ENCODE results near the gene MITD1.

MITD1 gene

DNA sequence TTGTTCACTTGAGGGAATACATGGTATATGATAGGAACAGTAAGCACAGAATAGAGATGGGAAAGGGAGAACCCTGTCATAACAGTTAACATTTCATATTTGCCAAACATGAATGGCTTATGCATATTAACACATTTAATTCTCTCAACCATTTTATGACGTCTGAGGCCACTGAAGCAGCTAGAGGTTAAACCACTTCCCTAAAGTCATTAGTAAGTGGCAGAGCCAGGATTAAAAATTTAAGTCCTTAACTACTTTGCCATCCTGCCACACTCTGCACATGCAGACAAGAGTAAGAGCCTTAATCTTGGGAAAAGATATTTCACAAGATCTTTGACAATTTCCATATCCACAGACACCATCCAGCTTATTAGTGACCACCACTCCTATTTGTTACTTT is 24.0 kb downstream of the MITD1 start:
- no peak for DNase-seq (ENCODE audit: low read depth)
- in situ Hi-C loops (cut with HindIII; ENCODE audit: low sequenced_read_pairs) = no loop called here
- TF ChIP-seq, protein P1, sequence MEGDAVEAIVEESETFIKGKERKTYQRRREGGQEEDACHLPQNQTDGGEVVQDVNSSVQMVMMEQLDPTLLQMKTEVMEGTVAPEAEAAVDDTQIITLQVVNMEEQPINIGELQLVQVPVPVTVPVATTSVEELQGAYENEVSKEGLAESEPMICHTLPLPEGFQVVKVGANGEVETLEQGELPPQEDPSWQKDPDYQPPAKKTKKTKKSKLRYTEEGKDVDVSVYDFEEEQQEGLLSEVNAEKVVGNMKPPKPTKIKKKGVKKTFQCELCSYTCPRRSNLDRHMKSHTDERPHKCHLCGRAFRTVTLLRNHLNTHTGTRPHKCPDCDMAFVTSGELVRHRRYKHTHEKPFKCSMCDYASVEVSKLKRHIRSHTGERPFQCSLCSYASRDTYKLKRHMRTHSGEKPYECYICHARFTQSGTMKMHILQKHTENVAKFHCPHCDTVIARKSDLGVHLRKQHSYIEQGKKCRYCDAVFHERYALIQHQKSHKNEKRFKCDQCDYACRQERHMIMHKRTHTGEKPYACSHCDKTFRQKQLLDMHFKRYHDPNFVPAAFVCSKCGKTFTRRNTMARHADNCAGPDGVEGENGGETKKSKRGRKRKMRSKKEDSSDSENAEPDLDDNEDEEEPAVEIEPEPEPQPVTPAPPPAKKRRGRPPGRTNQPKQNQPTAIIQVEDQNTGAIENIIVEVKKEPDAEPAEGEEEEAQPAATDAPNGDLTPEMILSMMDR (IDR thresholded peaks at IDR 0.05; ENCODE audit: low read depth, low read length, missing control alignments) = no peak
- no peak overlapping the region for H3K4me3 ChIP-seq (ENCODE audit: low read depth, low read length)

- TF ChIP-seq, protein P1 (IDR thresholded peaks at IDR 0.05; ENCODE audit: low read depth, low read length, missing control alignments) = peak; percentile 8
- H3K4me3 ChIP-seq (ENCODE audit: low read depth, low read length) = peak within 1 kb of the TSS; percentile 85
- in situ Hi-C loops (cut with HindIII; ENCODE audit: low sequenced_read_pairs) = no loop called here
- DNase-seq (ENCODE audit: low read depth) = peak; percentile 60
Measured at GRCh38 chr2:99154643-99155536, 26.0 kb downstream of the MITD1 start, which contains the start of the genes LIPT1 and TSGA10. LIPT1 (plus strand) TSS chr2:99154967; CDS start chr2:99161958, 6,991 bp downstream. TSGA10 (minus strand) TSS chr2:99154942; CDS start chr2:99109439, 45,503 bp downstream.

GRCh38 chr2:99153921-99154604 is 26.8 kb downstream of the MITD1 start:
- DNase-seq (ENCODE audit: low read depth) = no peak
- TF ChIP-seq, protein P1 (IDR thresholded peaks at IDR 0.05; ENCODE audit: low read depth, low read length, missing control alignments) = no peak
- H3K4me3 ChIP-seq (ENCODE audit: low read depth, low read length) = peak overlapping the region; percentile 85
- in situ Hi-C loops (cut with HindIII; ENCODE audit: low sequenced_read_pairs) = no loop called here

GRCh38 chr2:99152199-99152895 is 28.5 kb downstream of the MITD1 start:
- DNase-seq (ENCODE audit: low read depth) = no peak
- in situ Hi-C loops (cut with HindIII; ENCODE audit: low sequenced_read_pairs) = no loop called here
- TF ChIP-seq, protein P1 (IDR thresholded peaks at IDR 0.05; ENCODE audit: low read depth, low read length, missing control alignments) = no peak
- no peak overlapping the region for H3K4me3 ChIP-seq (ENCODE audit: low read depth, low read length)

DNA sequence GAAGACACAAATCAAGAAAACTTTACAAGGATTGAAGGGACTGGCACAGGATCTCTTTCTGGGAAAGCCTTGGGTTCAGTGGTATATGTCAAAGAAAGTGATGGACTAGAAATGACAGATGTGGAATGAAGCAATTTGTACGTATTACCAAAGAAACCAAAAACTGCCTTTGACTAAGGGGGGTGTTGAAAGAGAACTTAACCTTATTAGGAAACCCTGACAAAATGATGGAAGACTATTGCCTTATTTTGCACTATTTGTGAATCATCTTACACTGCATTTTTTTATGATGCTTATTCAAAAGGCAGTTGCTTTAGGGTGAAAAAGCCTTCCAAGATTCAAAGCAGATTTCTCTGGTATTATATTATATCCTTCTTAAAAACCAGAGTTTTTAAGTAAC is 30.2 kb downstream of the MITD1 start:
- in situ Hi-C loops (cut with HindIII; ENCODE audit: low sequenced_read_pairs) = no loop called here
- no peak for DNase-seq (ENCODE audit: low read depth)
- H3K4me3 ChIP-seq (ENCODE audit: low read depth, low read length) = no peak overlapping the region
- TF ChIP-seq, protein P1 (IDR thresholded peaks at IDR 0.05; ENCODE audit: low read depth, low read length, missing control alignments) = no peak
